ENCODE data around the gene SLC24A1. TPM values are rescaled to one million over a fixed set of nuclear protein-coding genes. Genes with fewer than 3 reads are reported as not detected.

The SLC24A1 gene
- total and polyA plus RNA-seq, 2 of the 13 experiments (the other 11 are each of a cell fraction or from before 2014, with no cell fraction given): 5.9 to 8.3 TPM

GRCh38 chr15:65676123-65676522, 54.4 kb downstream of the SLC24A1 start:
- FAIRE-seq: no peak
- Histone ChIP-seq H3K36me3 (replicated peaks in 1 of 2; ENCODE audit: control insufficient read depth in 1 of 2, insufficient read depth in 2 of 2, low read length in 2 of 2) (peaks cover 0 to 24% of the 10 kb centered on the region in 2 experiments; a peak in 3 of 5 replicates), H3K79me2 (ENCODE audit: insufficient read depth, low read length) (no peaks in the 10 kb centered on the region), H3K9ac (ENCODE audit: insufficient read depth, low read depth, low read length) (no peak overlapping the region), H3K9me3 (ENCODE audit: low read length) (no peaks in the 10 kb centered on the region), H2AFZ (ENCODE audit: low read length) (no peak overlapping the region), H3K4me3 (replicated peaks in 1 of 3; ENCODE audit: insufficient read depth in 1 of 3, low read depth in 2 of 3, low read length in 3 of 3) (no peak overlapping the region), H3K27ac (ENCODE audit: extremely low read length, insufficient read depth, low read length) (no peak overlapping the region), H3K27me3 (ENCODE audit: control insufficient read depth in 1 of 2, insufficient read depth in 2 of 2, low read length in 2 of 2) (no peaks in the 10 kb centered on the region), H3K4me2 (ENCODE audit: low read depth, low read length) (no peak overlapping the region), H4K20me1 (ENCODE audit: insufficient read depth, low read length) (no peaks in the 10 kb centered on the region), H3K4me1 (ENCODE audit: insufficient read depth, low read length) (no peaks in the 10 kb centered on the region)
- DNase-seq (ENCODE audit: low spot score): no peak
- TF ChIP-seq, protein P1, sequence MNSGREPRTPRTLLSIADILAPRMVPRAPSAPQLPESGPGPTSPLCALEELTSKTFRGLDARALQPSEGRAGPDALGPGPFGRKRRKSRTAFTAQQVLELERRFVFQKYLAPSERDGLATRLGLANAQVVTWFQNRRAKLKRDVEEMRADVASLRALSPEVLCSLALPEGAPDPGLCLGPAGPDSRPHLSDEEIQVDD (CRISPR knock-in tag; IDR thresholded peaks at IDR 0.05; ENCODE audit: borderline replicate concordance): no peak
- TF ChIP-seq REXO4 (CRISPR knock-in tag; IDR thresholded peaks at IDR 0.05; ENCODE audit: borderline replicate concordance): no peak
- no peak for TF ChIP-seq RORA (CRISPR knock-in tag; IDR thresholded peaks at IDR 0.05)
- TF ChIP-seq CENPBD1 (CRISPR knock-in tag; IDR thresholded peaks at IDR 0.05; ENCODE audit: borderline replicate concordance, low read depth): no peak
- no peak for TF ChIP-seq ZNF207 (IDR thresholded peaks at IDR 0.05; ENCODE audit: borderline replicate concordance)
- no peak for TF ChIP-seq PBX2 (CRISPR knock-in tag; IDR thresholded peaks at IDR 0.05)
- no peak for TF ChIP-seq MXD1 (CRISPR knock-in tag; IDR thresholded peaks at IDR 0.05)
- TF ChIP-seq RAD21 (CRISPR knock-in tag; IDR thresholded peaks at IDR 0.05): no peak
- TF ChIP-seq, protein P2, sequence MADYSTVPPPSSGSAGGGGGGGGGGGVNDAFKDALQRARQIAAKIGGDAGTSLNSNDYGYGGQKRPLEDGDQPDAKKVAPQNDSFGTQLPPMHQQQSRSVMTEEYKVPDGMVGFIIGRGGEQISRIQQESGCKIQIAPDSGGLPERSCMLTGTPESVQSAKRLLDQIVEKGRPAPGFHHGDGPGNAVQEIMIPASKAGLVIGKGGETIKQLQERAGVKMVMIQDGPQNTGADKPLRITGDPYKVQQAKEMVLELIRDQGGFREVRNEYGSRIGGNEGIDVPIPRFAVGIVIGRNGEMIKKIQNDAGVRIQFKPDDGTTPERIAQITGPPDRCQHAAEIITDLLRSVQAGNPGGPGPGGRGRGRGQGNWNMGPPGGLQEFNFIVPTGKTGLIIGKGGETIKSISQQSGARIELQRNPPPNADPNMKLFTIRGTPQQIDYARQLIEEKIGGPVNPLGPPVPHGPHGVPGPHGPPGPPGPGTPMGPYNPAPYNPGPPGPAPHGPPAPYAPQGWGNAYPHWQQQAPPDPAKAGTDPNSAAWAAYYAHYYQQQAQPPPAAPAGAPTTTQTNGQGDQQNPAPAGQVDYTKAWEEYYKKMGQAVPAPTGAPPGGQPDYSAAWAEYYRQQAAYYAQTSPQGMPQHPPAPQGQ (CRISPR knock-in tag; IDR thresholded peaks at IDR 0.05; ENCODE audit: borderline replicate concordance): no peak
- TF ChIP-seq MTF1 (CRISPR knock-in tag; IDR thresholded peaks at IDR 0.05): no peak
- no peak for TF ChIP-seq SP4 (CRISPR knock-in tag; IDR thresholded peaks at IDR 0.05)
- no peak for TF ChIP-seq SMAD9 (CRISPR knock-in tag; IDR thresholded peaks at IDR 0.05)
- TF ChIP-seq ZFP41 (CRISPR knock-in tag; IDR thresholded peaks at IDR 0.05; ENCODE audit: borderline replicate concordance): no peak
- TF ChIP-seq ZNF746 (CRISPR knock-in tag; IDR thresholded peaks at IDR 0.05): no peak
- TF ChIP-seq NONO (IDR thresholded peaks at IDR 0.05): no peak
- TF ChIP-seq NONO (CRISPR knock-in tag; conservative IDR thresholded peaks at IDR 0.05): no peak
- TF ChIP-seq NFATC3 (CRISPR knock-in tag; IDR thresholded peaks at IDR 0.05): no peak
- ATAC-seq: no peak
- POLR2A ChIA-PET: no interaction called here
- CTCF ChIA-PET (ENCODE audit: low intra/inter-chr PET ratio, low total read pairs): no interaction called here
- BruUV-seq (replicated peaks): no TSS peak
- intact Hi-C loops (cut with micrococcal nuclease; ENCODE audit: unreplicated experiment) (no loop called here), in situ Hi-C loops (cut with HindIII; ENCODE audit: extremely low pct_ligation_motif_present, low pct_unique_long_range_greater_than_20kb) (no loop called here)
- WGBS (ENCODE audit: low lambda C conversion rate): 91% methylated on average over 2 of the region's 2 CpGs
